Right ventricle myocardium superior (tissue), 1 donor: ENCODE results near the gene RNF141. TPM values are rescaled to one million over a fixed set of nuclear protein-coding genes. Genes with fewer than 3 reads are reported as not detected.
A peak's percentile ranks its signal among the peaks of the same experiment; 100 is the strongest.

ENCODE experiments used
- ATAC-seq: fragments of 200-7000 bp; cut with Tn5 transposase; one replicate; pipeline ENCODE4 v1.9.1; 2020; ENCODE audit warnings: mild to moderate bottlenecking; ENCODE audit not compliant: poor library complexity
- DNase-seq: peaks from one replicate; pipeline ENCODE4 v3.0.0-alpha.2; 2020
- intact Hi-C: fragments of 100-400 bp; cut with DNase I; formaldehyde crosslinking; loops from one replicate; pipeline ENCODE4 v1.11.2; 2022
- total RNA-seq: library from RNA; stranded (reverse); fragmentation: NEBNext Ultra II Directional; extraction: Animal tissue kit (Norgen Biotek cat#: 25700); gene quantifications from one replicate; pipeline ENCODE4 v1.2.1, GENCODE V29; 2021
- donor health status: DM: no; HTN: yes; CAD: no; lungs with severe emphysema.

The RNF141 gene
- total RNA-seq, 1 donor from 2014 or later, result 41.4 TPM

DNA sequence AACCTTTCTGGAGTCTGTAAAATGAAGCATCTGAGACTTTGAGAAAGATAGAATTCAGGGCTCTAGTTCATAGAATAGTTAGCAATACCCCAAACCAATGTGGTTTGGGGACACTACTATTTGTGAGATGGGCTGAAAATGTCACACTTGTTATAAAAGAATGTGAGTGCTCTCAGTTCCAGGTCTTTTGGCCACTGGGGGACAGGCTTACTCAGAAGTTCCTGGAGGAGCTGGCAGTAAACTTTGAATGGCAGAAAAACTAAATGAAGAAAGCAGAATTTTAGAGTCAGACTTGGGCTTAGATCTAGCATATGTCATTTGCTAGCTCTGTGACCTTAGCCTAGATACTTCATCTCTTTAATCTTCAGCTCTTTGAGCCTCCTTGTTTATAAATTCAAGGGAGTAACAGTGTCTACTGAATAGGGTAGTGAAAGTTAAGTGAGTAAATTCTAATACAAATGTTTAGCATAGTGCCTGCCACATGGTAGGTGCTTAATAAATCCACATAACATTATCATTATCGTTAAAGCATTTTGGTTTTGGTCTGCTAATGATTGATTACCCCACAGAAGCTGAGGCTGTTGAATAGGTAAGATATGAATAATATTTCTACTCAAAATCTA is 23.8 kb upstream of the RNF141 start:
- DNase-seq (no peak), ATAC-seq (no peak)
- intact Hi-C loops, result no loop called here

DNA sequence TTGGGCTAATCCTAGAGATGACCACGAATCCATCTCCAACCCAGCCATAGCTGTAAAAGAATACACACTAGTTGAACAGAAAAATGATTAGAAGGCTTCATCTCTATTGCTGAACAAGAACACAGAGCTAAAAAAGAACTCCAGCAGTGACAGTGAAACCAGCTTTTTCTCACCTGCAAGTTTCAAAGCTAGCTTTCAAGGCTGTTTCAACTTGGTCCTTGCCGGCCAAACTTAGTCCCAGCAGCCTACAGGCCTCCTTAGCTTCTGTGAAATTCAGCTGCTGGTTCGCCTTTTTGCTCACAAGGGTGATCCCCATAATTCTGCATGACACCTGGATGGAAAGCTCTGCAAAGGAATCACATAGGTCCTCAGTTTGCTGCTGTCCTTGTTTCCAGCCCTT is 23.0 kb upstream of the RNF141 start:
- no peak for ATAC-seq
- intact Hi-C loops, result no loop called here

DNA sequence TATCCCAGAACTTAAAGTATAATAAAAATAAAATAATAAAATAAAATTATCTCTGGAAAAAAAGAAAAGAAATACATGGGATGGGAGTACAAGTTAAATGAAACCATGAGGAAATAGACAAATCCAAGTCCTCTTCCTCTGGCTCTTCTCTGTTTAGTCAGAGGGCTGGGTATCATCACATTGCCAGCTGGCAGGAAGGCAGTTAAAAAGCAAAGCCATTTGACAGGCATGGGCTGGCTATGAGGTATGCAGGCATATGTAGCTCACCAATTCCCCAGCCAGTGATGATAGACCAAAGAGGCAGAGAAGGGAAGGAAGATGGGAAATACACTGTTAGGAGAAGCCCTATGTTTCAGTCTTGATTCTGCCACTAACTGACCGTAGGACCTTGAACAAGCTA is 21.0 kb upstream of the RNF141 start:
- intact Hi-C loops, result no loop called here
- DNase-seq, result no peak
- no peak for ATAC-seq

More for the DNA sequence above, 23.0 kb upstream of the RNF141 start:
- DNase-seq, result no peak

DNA sequence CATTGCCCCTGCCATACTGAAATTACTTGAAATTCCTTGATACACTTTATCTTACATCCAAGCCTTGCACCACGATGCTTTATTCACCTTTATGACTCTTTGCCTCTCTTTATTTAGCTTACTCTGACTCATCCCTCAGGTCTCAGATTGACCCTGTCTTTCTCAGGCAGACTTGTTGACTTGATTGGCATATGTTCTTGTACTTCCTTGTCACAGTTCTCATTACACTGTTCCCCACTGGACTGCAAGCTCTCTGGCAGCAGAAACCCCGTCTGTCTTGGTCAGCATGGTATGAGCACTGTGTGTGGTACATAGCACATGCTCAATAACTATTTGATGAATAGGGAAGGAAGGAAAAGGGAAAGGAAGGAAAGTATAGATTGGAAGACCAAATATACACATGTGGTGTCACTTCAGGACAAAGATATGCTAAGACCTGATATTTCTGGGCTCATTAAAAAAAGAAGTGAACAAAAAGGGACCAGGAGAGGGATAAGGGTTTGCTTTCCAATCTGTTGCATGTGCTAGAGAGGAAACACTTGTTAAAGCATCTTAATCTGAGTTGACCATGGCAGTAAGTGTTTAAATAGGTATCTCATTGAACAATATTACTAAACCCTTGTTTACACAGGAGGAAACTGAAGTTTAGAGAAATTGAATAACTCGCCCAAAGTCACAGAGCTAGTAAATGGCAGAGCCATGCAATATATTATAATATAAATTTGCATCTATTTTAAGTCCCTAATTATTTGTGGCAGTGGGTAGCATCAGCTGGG is 20.2 kb upstream of the RNF141 start:
- no peak for DNase-seq
- ATAC-seq, result no peak
- intact Hi-C loops, result no loop called here

DNA sequence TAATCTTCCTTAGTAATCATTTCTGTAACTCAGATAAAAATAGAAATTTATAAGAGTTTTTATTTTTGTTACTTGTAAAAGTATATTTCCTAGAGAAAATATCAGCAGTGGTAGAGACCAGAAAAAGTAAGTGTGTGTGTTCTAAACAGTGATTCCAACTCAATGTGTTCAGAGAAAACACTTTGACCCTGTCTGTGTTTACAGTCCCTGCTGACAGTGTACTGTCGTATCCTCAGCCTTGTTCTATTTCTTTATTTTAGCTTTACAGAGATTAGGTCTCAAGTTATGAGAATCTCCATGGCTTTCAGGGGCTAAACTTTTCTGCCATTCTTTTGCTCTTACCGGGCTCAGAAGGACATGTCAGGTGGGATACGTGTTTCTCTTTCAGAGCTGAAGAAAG is 17.3 kb upstream of the RNF141 start:
- intact Hi-C loops, result no loop called here
- DNase-seq, result no peak
- ATAC-seq, result no peak

DNA sequence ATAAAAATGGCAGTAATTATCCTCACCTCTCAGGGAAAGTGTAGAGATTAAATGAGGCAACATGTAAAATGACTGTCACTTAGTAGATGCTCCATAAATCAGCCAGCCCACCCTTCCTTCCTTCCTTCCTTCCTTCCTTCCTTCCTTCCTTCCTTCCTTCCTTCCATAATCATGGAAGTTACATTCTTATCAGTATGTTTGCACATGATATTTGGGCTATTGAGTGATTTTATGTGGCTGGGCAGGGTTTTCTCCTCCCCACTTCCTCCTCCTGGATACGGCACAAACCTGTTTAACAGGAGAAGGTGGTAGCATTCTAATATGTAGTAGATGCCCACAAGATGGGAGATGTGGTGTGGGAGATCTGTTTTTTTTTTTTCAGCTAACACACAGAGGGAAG is 15.6 kb upstream of the RNF141 start:
- intact Hi-C loops, result no loop called here
- DNase-seq (no peak), ATAC-seq (no peak)

DNA sequence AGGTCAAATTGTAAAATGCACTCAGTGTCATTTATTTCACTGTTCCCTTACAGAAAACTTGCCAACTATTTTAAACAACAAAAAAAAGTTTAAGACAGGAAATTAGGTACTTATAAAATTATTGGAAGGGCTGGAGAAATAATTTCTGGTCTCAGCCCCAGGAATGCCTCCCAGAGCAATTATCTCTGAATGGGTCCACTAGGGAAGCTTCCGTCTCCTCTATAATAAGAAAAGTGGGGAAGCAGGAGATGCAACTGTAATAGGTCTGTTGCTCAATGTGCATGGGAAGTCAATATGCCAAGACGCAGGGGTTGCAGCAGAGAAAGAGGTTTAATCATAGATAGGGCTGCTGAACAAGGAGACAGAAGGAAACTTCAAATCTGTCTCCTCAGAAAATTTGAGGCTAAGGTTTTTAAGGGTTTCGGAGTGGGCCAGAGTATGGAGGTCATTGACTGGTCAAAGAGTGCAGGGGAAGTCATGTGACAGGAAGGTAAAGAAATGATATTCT is 10.9 kb upstream of the RNF141 start:
- ATAC-seq (no peak), DNase-seq (no peak)
- intact Hi-C loops, result no loop called here

DNA sequence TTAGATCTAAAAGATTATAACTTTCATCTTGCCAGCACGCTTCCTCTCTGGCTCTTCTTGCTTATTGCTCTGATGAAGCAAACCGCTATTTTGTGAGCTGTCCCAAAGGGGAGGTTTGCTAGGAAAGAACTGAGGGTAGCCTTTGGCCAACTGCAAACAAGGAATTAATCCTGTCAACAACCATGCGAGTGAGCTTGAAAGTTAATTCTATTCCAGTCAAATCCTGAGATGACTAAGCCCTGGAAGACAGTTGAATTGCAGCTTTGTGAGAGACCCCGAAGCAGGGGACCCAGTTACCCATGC is 10.3 kb upstream of the RNF141 start:
- ATAC-seq (no peak), DNase-seq (no peak)
- intact Hi-C loops, result no loop called here

DNA sequence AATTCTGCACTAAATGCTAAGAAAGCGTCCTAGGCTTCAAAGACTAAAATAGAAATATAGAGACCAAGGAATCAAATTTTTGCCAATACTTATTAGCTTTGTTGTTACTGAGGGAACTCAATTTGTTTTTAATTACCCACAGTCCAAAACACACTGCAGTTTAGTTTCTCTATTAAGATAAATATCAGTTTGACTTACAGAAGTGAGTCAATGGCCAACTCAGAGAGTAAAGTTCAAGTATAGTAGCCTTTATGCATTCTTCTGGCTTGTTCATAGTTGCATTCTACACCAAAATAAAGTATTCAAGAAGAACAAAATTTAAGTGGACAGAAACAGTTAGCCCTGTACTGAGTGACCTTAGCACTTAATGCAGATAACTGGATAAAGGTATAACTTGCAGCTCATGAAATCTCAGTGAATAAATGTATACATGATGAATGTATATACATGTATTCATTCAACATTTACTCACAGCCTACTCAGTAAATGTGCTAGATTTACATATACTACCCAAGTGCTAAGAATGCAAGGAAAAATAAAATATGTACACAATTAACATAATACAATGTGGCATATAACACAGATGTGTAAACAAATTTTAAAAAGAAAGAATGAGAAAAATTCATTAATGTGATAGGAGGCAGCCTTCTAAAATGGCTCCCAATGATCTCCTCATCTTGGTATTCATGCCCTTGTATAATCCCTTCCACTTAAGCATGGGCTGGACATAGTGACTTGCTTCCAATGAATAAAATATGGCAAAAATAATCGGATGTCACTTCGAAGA is 9.7 kb upstream of the RNF141 start:
- intact Hi-C loops, result no loop called here
- DNase-seq, result no peak
- no peak for ATAC-seq

DNA sequence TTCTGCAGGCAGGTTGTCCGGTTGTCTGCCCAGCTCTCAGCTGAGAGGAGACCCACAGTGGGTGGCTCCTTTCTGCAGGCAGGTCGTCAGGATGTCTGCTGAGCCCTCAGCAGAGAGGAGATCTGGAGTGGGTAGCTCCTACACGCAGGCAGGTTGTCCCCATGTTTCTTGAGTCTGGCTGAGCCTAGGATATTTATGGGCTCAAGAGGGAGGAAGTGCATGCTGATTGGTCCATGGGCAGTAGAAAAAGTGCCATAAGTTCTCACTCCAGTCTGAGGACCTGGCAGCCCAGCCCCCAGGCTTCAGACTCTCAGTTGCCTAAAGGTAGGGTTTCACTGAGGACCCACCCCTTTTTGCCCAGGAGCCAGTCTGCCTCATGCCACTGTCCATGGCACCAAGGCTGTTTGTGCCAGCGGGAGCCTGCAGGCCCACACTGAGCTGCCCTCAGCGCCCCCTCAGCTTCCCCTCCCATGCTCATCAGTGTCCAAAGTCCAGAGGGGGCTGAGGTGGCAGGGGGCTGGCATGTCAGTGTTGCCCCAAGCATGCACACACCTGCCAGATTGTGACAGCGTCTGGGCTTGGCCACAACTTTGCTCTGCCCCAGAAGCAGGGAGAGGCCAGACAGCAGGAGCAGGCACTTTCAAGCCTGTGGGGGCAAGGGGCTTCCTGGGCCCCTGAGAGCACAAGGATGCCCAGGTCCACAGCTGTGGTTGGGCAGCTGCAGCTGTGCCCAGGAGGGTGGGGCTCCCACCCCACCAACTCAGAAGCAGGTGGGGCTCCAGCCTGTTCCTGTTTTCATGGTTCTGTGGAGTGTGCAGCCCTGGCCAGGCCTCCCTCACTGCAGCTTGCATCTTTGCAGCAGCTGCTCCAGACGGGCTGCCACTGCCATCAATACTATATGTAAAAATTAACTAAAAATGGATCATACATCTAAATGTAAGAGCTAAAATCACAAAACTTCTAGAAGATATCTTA is 3.8 kb upstream of the RNF141 start:
- intact Hi-C loops, result loop anchor here (10.0 kb wide), 1 partner anchor 190 kb away; no protein-coding TSS in a partner anchor
- DNase-seq (peak; percentile 41), ATAC-seq (no peak)

DNA sequence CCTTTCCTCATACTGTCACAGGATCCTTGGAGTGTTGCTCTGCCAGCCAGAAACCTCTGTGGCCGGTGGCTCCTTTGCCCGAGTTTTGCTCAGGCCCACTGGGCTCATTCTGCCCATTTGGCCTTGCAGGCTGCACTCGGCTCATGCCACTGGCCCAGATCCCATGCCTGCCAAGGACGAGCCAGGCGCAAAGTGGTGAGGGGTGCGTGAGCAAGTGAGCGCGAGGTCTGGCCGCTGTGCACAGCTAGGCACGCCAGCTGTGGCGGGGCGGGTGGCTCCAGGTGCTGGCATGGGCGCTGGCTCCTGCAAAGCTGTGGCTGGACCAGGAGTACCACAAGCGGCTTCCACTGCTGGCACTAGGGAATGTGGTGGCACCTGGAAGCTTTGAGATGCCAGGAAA is 2.8 kb upstream of the RNF141 start:
- ATAC-seq (no peak), DNase-seq (no peak)
- intact Hi-C loops, result loop anchor here (10.0 kb wide), 1 partner anchor 191 kb away; no protein-coding TSS in a partner anchor

DNA sequence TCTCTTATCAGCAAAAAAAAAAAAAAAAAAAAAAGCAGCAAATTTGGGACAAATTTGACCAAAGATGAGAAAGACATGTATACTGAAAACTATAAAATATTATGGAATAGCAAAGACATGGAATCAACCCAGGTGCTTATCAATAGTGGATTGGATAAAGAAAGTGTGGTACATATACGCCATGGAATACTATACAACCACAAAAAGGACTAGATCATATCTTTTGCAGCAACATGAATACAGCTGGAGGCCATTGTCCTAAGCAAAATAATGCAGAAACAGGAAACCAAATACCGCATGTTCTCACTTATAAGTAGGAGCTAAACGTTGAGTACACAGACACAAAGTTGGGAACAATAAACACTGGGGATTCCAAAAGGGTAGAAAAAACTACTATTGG is 1.8 kb upstream of the RNF141 start:
- DNase-seq (no peak), ATAC-seq (no peak)
- intact Hi-C loops, result loop anchor here (10.0 kb wide), 1 partner anchor 192 kb away; no protein-coding TSS in a partner anchor

DNA sequence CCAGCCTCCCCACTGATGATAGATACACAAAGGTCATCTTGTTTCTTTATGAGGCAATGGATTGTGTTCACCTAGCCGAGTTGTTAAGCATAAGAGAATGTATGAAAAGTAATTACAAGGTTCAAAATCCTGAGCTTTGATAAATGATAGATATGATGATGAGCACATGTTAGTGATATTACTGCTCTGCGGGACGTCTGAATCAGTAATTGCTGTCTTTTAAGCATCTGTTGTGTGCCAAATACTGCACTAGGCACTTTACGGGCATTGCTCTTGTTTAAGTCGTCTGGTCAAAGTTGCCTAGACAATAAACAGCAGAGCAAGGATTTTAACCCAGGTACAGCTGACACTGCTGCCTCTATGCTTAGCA is 559 bp upstream of the RNF141 start:
- intact Hi-C loops, result loop anchor here (10.0 kb wide), 1 partner anchor 193 kb away; no protein-coding TSS in a partner anchor
- DNase-seq (no peak), ATAC-seq (no peak)

DNA sequence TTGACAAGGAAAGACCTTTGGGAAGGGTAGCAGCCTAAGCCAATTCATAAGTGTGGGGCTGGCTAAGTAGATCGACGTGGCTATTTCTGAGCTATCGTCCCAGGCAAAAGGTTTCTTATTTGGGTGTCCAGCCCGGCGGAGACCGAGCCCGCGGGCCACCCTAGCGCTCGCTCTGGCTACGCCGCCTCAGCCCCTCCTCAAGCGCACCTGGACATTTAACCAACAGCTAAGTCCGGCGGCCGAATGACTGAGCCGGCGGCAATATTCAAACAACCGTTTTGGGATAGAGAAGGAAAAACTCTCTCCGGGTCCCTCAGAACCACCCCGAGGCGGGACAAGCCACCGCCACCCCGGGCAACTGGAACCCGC is 457 bp downstream of the RNF141 start:
- no peak for DNase-seq
- intact Hi-C loops, result loop anchor here (10.0 kb wide), 1 partner anchor 194 kb away; no protein-coding TSS in a partner anchor
- ATAC-seq, result peak; percentile 69

DNA sequence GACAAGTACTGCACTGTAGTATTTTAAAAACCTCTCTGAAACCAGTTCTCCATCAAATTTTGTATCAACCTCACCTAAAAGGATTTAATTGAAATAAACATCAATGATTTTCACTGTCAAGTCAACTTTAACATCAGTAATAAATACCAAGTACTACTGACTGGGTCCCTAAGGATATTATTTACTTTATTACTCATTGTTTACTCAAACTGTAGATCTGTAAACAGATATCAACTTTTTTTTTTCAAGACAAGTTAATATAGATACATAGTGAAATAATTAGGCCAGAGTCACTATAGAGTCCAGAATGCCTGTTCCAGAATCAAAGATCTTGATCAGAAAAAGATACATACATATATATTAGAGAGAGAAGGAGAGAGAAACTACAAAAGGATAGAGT is 1.6 kb downstream of the RNF141 start:
- no peak for ATAC-seq
- intact Hi-C loops, result no loop called here
- DNase-seq, result no peak

DNA sequence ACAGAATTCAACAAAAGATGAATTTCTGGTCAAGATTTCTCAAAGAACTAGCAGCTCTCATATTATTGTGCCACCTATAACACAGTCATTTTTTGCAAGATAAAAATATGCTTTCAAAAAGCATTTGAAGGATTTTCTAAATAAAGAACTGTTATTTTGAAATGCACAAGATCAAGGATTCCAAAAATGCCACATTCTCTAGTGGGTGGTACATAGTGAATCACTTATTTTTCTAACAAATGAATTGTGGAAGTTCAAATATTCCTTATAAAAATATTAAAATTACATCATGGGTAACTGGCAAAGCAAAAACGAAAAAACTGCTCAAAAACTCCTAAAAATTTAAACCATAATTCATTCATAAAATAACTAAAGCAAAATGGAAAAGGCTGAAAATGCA is 2.1 kb downstream of the RNF141 start:
- no peak for ATAC-seq
- intact Hi-C loops, result no loop called here
- DNase-seq, result no peak

DNA sequence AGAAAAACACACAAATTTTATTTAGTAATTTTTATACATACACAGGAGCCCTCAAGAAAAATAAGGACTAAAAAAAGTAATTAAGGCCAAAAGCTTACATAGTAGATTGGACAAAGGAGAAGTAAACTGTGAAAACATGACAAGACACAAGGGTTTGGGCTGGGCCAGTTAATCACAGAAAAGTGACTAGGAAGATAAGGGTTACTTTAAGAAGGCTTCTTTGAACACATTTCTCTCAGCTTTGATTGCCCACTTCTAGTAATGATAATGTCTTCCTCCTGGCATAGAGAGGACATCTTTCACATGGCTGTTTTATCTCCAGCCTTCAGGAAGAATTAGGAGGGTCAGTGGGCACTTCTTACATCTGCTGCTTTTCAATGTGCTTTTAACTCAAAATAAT is 3.4 kb downstream of the RNF141 start:
- intact Hi-C loops, result no loop called here
- DNase-seq (no peak), ATAC-seq (no peak)

DNA sequence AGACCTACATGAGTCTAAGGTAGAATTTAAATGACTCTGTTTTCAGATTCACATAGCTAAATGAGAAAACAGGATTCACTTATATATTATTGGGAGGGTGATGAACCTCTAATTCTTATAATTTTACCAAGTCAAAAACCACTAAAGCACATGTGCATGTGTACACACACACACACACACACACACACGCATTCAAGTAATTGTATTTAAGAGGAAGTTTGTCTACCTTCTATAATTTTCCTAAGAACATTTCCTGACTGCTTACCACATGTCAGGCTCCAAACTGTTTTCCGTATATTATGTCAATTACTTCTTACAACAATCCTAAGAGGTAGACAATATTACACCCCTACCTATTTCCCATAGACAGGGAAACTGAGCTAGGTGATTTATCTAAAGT is 6.7 kb downstream of the RNF141 start:
- ATAC-seq (no peak), DNase-seq (no peak)
- intact Hi-C loops, result no loop called here

DNA sequence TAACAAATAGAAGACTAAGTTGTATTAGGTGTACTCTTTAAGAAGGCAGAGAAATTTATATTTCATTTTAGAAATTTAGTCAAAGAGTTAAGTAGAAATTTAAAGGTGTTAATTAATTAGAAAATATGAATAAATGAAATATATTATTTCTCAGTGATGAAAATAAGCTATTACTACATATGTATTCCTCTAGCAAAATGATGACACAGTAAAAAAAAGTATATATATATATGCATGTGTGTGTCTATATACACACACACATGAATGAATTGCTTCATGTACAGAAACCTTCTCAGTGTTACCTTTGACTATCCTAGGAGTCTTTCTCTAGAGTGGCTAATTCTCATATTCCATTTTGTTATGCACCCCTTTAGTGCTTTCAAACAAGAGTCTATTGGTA is 7.7 kb downstream of the RNF141 start:
- ATAC-seq (no peak), DNase-seq (no peak)
- intact Hi-C loops, result no loop called here
